WTC11 (cell line): Measurements from ENCODE around the gene COX10. TPM values are rescaled to one million over a fixed set of nuclear protein-coding genes. Genes with fewer than 3 reads are reported as not detected.

Experiments
- ATAC-seq: fragments of 200-7000 bp; cut with Tn5 transposase; 2 replicates; pipeline ENCODE4 v1.10.0; 2021; ENCODE audit warnings: mild to moderate bottlenecking, moderate library complexity
- CTCF ChIA-PET: fragments of 300-600 bp; sonication (Branson Sonifier 250); formaldehyde crosslinking; loops from one replicate; lab custom pipeline; 2021; ENCODE audit warnings: antibody characterized with exemption; lab: Charles Lee
- POLR2A ChIA-PET: fragments of 350-600 bp; sonication (Branson Sonifier 250); formaldehyde crosslinking; loops from one replicate; lab custom pipeline; 2021; ENCODE audit warnings: antibody characterized with exemption; lab: Charles Lee
- DNase-seq: peaks from one replicate; pipeline ENCODE4 v3.0.0; 2021; ENCODE audit warnings: low spot score
- H3K27ac Mint-ChIP-seq: 2 replicates; pipeline ENCODE4 v1.8.0; 2021; ENCODE audit warnings: mixed read lengths
- H3K27me3 Mint-ChIP-seq: 2 replicates; pipeline ENCODE4 v1.8.0; 2021; ENCODE audit warnings: low read depth, mild to moderate bottlenecking, moderate library complexity, mixed read lengths
- H3K36me3 Mint-ChIP-seq: 2 replicates; pipeline ENCODE4 v1.8.0; 2021; ENCODE audit warnings: mixed read lengths
- H3K4me1 Mint-ChIP-seq: 2 replicates; pipeline ENCODE4 v1.8.0; 2022; ENCODE audit warnings: mixed read lengths
- H3K4me3 Mint-ChIP-seq: 2 replicates; pipeline ENCODE4 v1.8.0; 2021; ENCODE audit warnings: mild to moderate bottlenecking, moderate library complexity, mixed read lengths
- H3K9me3 Mint-ChIP-seq: 2 replicates; pipeline ENCODE4 v1.8.0; 2021; ENCODE audit warnings: mixed read lengths
- ATF1 ChIP-seq: sonication (generic); formaldehyde crosslinking; IDR thresholded peaks from 2 replicates; pipeline ENCODE4 v1.8.1; 2023; ENCODE audit warnings: mild to moderate bottlenecking, moderate library complexity, missing genetic modification reagents
- CBFB ChIP-seq: sonication (generic); formaldehyde crosslinking; IDR thresholded peaks from 2 replicates; pipeline ENCODE4 v1.8.1; 2022; ENCODE audit warnings: mild to moderate bottlenecking, low read depth, missing genetic modification reagents
- ELF4 ChIP-seq: sonication (generic); formaldehyde crosslinking; IDR thresholded peaks from 2 replicates; pipeline ENCODE4 v1.8.1; 2022; ENCODE audit warnings: low read depth, mild to moderate bottlenecking, moderate library complexity, missing genetic modification reagents
- ESRRA ChIP-seq: sonication (generic); formaldehyde crosslinking; IDR thresholded peaks from 2 replicates; pipeline ENCODE4 v1.8.1; 2022; ENCODE audit warnings: mild to moderate bottlenecking, missing genetic modification reagents, borderline replicate concordance
- FOXJ3 ChIP-seq: sonication (generic); formaldehyde crosslinking; IDR thresholded peaks from 2 replicates; pipeline ENCODE4 v1.9.0; 2021; ENCODE audit warnings: missing genetic modification reagents, mild to moderate bottlenecking, borderline replicate concordance
- GTF2I ChIP-seq: fragments of 250-450 bp; sonication (Bioruptor Pico); conservative IDR thresholded peaks from 2 replicates; pipeline ENCODE4 v1.4.0; 2021; ENCODE audit warnings: mild to moderate bottlenecking
- JUN ChIP-seq: sonication (generic); formaldehyde crosslinking; IDR thresholded peaks from 2 replicates; pipeline ENCODE4 v1.8.0; 2023; ENCODE audit warnings: mild to moderate bottlenecking, missing genetic modification reagents
- MXD4 ChIP-seq: fragments of 250-450 bp; sonication (Bioruptor Pico); IDR thresholded peaks from 2 replicates; pipeline ENCODE4 v1.8.0; 2021; ENCODE audit warnings: mild to moderate bottlenecking, moderate library complexity, borderline replicate concordance
- NFATC4 ChIP-seq: fragments of 250-450 bp; sonication (Bioruptor Pico); IDR thresholded peaks from 2 replicates; pipeline ENCODE4 v1.9.0; 2021; ENCODE audit warnings: mild to moderate bottlenecking
- NR1H2 ChIP-seq: sonication (generic); formaldehyde crosslinking; IDR thresholded peaks from 2 replicates; pipeline ENCODE4 v1.9.0; 2021; ENCODE audit warnings: mild to moderate bottlenecking, moderate library complexity, missing genetic modification reagents
- OVOL2 ChIP-seq: fragments of 250-450 bp; sonication (Bioruptor Pico); IDR thresholded peaks from 2 replicates; pipeline ENCODE4 v1.9.0; 2021; ENCODE audit warnings: mild to moderate bottlenecking, borderline replicate concordance
- PRRX2 ChIP-seq: fragments of 250-450 bp; sonication (Bioruptor Pico); IDR thresholded peaks from 2 replicates; pipeline ENCODE4 v1.8.0; 2021; ENCODE audit warnings: mild to moderate bottlenecking
- RELA ChIP-seq: sonication (generic); formaldehyde crosslinking; IDR thresholded peaks from 2 replicates; pipeline ENCODE4 v1.8.1; 2022; ENCODE audit warnings: missing genetic modification reagents, mild to moderate bottlenecking, borderline replicate concordance
- SMAD3 ChIP-seq: sonication (generic); formaldehyde crosslinking; IDR thresholded peaks from 2 replicates; pipeline ENCODE4 v1.8.0; 2022; ENCODE audit warnings: missing genetic modification reagents, mild to moderate bottlenecking, borderline replicate concordance
- SMAD4 ChIP-seq: sonication (generic); formaldehyde crosslinking; IDR thresholded peaks from 2 replicates; pipeline ENCODE4 v1.8.0; 2022; ENCODE audit warnings: mild to moderate bottlenecking, missing genetic modification reagents
- TP53 ChIP-seq: sonication (generic); formaldehyde crosslinking; IDR thresholded peaks from 2 replicates; pipeline ENCODE4 v1.8.1; 2023; ENCODE audit warnings: mild to moderate bottlenecking, missing genetic modification reagents
- ZNF138 ChIP-seq: sonication (generic); formaldehyde crosslinking; conservative IDR thresholded peaks from 2 replicates; pipeline ENCODE4 v1.8.1; 2022; ENCODE audit warnings: mild to moderate bottlenecking, moderate library complexity, missing genetic modification reagents
- ZNF396 ChIP-seq: fragments of 250-450 bp; sonication (Bioruptor Pico); IDR thresholded peaks from 2 replicates; pipeline ENCODE4 v1.8.0; 2021; ENCODE audit warnings: mild to moderate bottlenecking, moderate library complexity, borderline replicate concordance
- ZNF416 ChIP-seq: fragments of 250-450 bp; sonication (Bioruptor Pico); IDR thresholded peaks from 2 replicates; pipeline ENCODE4 v1.9.0; 2021; ENCODE audit warnings: mild to moderate bottlenecking, inconsistent platforms
- ZNF423 ChIP-seq: fragments of 250-450 bp; sonication (Bioruptor Pico); IDR thresholded peaks from 2 replicates; pipeline ENCODE4 v2.1.2; 2022; ENCODE audit warnings: mild to moderate bottlenecking, moderate library complexity
- total RNA-seq: library from RNA; stranded (reverse); gene quantifications from 3 replicates; pipeline ENCODE4 v1.2.3, GENCODE V29; 2021
- TF ChIP-seq, protein P1 (sequence below): sonication (generic); formaldehyde crosslinking; IDR thresholded peaks from 2 replicates; pipeline ENCODE4 v1.8.0; 2022; ENCODE audit warnings: mild to moderate bottlenecking, missing genetic modification reagents
- TF ChIP-seq, protein P2 (sequence below): fragments of 250-450 bp; sonication (Bioruptor Pico); IDR thresholded peaks from 2 replicates; pipeline ENCODE4 v1.8.0; 2021; ENCODE audit warnings: mild to moderate bottlenecking
- TF ChIP-seq, protein P3 (sequence below): sonication (generic); formaldehyde crosslinking; IDR thresholded peaks from 2 replicates; pipeline ENCODE4 v1.8.0; 2022; ENCODE audit warnings: missing genetic modification reagents
- TF ChIP-seq, protein P4 (sequence below): fragments of 250-450 bp; sonication (Bioruptor Pico); IDR thresholded peaks from 2 replicates; pipeline ENCODE4 v1.9.0; 2021; ENCODE audit warnings: mild to moderate bottlenecking
- TF ChIP-seq, protein P5 (sequence below): sonication (generic); formaldehyde crosslinking; IDR thresholded peaks from 2 replicates; pipeline ENCODE4 v1.8.1; 2023; ENCODE audit warnings: mild to moderate bottlenecking, missing genetic modification reagents, moderate library complexity

Gene COX10
- total RNA-seq, 1 experiment from 2014 or later, result 22.0 TPM

DNA sequence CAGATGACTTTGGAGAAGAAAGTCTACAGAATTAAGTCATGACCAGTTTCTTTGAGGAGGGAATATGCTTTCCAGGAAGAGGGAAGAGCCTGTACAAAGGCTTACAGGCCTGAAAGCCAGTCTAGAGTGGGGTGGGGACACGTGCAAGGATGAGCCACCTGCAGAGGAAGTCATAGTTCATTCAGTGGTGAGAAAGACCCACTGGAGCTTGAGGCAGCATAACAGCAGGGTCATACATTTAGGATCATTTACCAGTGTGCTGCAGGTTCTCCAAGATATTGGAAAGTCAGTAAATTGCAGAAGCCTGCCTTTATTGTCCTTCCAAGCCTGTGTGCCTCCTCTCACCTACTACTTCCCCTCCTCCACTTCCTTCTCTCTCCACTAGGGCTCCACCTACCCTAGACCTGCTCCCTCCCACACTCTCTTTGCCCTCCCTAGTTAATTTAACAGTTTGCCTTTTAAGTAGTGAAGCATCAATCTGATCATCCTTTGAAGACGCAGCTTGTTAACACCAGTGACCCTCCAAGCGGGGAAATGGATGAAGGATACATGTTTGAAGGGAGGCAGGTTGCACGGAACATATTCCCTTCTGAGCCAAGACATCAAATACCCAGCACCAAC is 127.2 kb downstream of the COX10 start (continued):
- TF ChIP-seq, protein P1, sequence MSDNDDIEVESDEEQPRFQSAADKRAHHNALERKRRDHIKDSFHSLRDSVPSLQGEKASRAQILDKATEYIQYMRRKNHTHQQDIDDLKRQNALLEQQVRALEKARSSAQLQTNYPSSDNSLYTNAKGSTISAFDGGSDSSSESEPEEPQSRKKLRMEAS (CRISPR knock-in tag), result no peak
- TF ChIP-seq, protein P2, sequence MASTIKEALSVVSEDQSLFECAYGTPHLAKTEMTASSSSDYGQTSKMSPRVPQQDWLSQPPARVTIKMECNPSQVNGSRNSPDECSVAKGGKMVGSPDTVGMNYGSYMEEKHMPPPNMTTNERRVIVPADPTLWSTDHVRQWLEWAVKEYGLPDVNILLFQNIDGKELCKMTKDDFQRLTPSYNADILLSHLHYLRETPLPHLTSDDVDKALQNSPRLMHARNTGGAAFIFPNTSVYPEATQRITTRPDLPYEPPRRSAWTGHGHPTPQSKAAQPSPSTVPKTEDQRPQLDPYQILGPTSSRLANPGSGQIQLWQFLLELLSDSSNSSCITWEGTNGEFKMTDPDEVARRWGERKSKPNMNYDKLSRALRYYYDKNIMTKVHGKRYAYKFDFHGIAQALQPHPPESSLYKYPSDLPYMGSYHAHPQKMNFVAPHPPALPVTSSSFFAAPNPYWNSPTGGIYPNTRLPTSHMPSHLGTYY, result no peak

DNA sequence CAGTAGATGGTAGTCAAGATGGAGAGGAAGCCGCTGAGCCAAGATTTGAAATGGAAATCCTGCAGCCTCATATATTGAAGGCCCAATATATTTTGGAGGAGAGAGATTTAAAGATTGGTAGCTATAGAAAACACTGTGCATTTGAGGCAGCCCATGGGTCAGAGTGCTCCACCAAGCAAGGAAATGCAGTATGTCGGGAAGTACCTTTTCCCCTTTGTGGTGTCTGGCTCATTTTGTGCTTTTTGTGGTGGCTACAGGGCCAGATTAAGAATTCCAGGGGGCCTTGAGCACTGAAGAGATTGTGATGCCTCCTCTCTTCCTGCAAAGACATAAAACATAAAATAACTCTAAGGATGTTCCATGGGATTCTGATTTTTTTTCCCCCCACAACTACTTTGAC is 127.8 kb downstream of the COX10 start:
- Mint-ChIP-seq H3K9me3 (no peaks in the 10 kb centered on the region), H3K36me3 (no peaks in the 10 kb centered on the region; the same call in 1 of the 2 replicates), H3K4me3 (no peak overlapping the region), H3K27me3 (no peaks in the 10 kb centered on the region), H3K27ac (no peak overlapping the region), H3K4me1 (peaks cover 13% of the 10 kb centered on the region)
- no peak for ATAC-seq
- ChIA-PET CTCF (no interaction called here), POLR2A (interaction anchor here (0.6 kb wide), 1 partner anchor 848 kb away, joined by 4 read pairs; no protein-coding TSS in a partner anchor)
- no peak for DNase-seq
- TF ChIP-seq NR1H2 (no peak), ZNF396 (no peak), PRRX2 (no peak), ZNF138 (CRISPR knock-in tag) (no peak), CBFB (CRISPR knock-in tag) (no peak), TP53 (no peak), ATF1 (CRISPR knock-in tag) (no peak), NFATC4 (CRISPR knock-in tag) (no peak), RELA (CRISPR knock-in tag) (no peak)
- TF ChIP-seq, protein P3, sequence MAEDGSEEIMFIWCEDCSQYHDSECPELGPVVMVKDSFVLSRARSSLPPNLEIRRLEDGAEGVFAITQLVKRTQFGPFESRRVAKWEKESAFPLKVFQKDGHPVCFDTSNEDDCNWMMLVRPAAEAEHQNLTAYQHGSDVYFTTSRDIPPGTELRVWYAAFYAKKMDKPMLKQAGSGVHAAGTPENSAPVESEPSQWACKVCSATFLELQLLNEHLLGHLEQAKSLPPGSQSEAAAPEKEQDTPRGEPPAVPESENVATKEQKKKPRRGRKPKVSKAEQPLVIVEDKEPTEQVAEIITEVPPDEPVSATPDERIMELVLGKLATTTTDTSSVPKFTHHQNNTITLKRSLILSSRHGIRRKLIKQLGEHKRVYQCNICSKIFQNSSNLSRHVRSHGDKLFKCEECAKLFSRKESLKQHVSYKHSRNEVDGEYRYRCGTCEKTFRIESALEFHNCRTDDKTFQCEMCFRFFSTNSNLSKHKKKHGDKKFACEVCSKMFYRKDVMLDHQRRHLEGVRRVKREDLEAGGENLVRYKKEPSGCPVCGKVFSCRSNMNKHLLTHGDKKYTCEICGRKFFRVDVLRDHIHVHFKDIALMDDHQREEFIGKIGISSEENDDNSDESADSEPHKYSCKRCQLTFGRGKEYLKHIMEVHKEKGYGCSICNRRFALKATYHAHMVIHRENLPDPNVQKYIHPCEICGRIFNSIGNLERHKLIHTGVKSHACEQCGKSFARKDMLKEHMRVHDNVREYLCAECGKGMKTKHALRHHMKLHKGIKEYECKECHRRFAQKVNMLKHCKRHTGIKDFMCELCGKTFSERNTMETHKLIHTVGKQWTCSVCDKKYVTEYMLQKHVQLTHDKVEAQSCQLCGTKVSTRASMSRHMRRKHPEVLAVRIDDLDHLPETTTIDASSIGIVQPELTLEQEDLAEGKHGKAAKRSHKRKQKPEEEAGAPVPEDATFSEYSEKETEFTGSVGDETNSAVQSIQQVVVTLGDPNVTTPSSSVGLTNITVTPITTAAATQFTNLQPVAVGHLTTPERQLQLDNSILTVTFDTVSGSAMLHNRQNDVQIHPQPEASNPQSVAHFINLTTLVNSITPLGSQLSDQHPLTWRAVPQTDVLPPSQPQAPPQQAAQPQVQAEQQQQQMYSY (CRISPR knock-in tag), result no peak
- TF ChIP-seq, protein P4, sequence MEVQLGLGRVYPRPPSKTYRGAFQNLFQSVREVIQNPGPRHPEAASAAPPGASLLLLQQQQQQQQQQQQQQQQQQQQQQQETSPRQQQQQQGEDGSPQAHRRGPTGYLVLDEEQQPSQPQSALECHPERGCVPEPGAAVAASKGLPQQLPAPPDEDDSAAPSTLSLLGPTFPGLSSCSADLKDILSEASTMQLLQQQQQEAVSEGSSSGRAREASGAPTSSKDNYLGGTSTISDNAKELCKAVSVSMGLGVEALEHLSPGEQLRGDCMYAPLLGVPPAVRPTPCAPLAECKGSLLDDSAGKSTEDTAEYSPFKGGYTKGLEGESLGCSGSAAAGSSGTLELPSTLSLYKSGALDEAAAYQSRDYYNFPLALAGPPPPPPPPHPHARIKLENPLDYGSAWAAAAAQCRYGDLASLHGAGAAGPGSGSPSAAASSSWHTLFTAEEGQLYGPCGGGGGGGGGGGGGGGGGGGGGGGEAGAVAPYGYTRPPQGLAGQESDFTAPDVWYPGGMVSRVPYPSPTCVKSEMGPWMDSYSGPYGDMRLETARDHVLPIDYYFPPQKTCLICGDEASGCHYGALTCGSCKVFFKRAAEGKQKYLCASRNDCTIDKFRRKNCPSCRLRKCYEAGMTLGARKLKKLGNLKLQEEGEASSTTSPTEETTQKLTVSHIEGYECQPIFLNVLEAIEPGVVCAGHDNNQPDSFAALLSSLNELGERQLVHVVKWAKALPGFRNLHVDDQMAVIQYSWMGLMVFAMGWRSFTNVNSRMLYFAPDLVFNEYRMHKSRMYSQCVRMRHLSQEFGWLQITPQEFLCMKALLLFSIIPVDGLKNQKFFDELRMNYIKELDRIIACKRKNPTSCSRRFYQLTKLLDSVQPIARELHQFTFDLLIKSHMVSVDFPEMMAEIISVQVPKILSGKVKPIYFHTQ (CRISPR knock-in tag), result no peak

DNA sequence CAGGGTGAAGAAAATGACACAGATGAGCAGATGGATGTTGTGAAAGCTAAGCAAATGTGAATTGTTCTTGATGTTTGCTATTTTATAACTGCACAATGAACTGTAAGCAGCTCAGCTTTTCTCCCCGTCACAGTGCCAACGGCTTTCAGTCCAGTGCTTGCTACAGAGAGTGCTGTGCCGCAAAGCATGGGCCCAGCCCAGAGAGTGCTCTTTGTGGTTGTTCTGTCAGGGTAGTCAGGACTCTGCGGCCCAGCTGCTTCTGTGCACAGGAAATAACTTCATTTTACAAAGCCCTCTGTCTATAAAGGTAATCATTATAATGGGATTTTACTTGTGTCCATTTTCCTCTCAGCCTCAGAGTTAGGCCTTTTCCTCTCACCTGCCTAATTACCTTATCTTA is 128.3 kb downstream of the COX10 start:
- no peaks in the 10 kb centered on the region for H3K27me3 Mint-ChIP-seq
- no peak overlapping the region for H3K27ac Mint-ChIP-seq
- peaks cover 13% of the 10 kb centered on the region for H3K4me1 Mint-ChIP-seq
- no peaks in the 10 kb centered on the region for H3K9me3 Mint-ChIP-seq
- H3K36me3 Mint-ChIP-seq, result no peaks in the 10 kb centered on the region
- POLR2A ChIA-PET, result interaction anchor here (0.6 kb wide), 1 partner anchor 848 kb away, joined by 4 read pairs; no protein-coding TSS in a partner anchor
- no peak for DNase-seq
- ATAC-seq, result no peak
- H3K4me3 Mint-ChIP-seq, result no peak overlapping the region
- CTCF ChIA-PET, result interaction anchor here (0.6 to 0.7 kb wide), 2 partner anchors 105 to 608 kb away, joined by 3 to 4 read pairs; no protein-coding TSS in a partner anchor
- TF ChIP-seq ZNF423 (no peak), ESRRA (CRISPR knock-in tag) (no peak), SMAD4 (CRISPR knock-in tag) (no peak), SMAD3 (CRISPR knock-in tag) (no peak), FOXJ3 (no peak), OVOL2 (CRISPR knock-in tag) (no peak), ZNF416 (no peak), ZNF396 (no peak), ELF4 (no peak), MXD4 (no peak), GTF2I (CRISPR knock-in tag) (no peak), JUN (no peak)
- TF ChIP-seq, protein P5, sequence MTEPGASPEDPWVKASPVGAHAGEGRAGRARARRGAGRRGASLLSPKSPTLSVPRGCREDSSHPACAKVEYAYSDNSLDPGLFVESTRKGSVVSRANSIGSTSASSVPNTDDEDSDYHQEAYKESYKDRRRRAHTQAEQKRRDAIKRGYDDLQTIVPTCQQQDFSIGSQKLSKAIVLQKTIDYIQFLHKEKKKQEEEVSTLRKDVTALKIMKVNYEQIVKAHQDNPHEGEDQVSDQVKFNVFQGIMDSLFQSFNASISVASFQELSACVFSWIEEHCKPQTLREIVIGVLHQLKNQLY, result no peak
